B cell (primary cell): ENCODE data around the gene LZTS2. TPM values are rescaled to one million over a fixed set of nuclear protein-coding genes. Genes with fewer than 3 reads are reported as not detected.

Source experiments
- ATAC-seq: fragments of 200-7000 bp; cut with Tn5 transposase; one replicate; pipeline ENCODE4 v1.10.0; 2021; ENCODE audit warnings: low read depth, mild to moderate bottlenecking, moderate number of reproducible peaks, moderate library complexity
- CTCF ChIA-PET: fragments of 350-600 bp; sonication (Branson Sonifier 250); formaldehyde crosslinking; loops from one replicate; lab custom pipeline; 2021; ENCODE audit warnings: antibody characterized with exemption, inconsistent platforms; lab: Charles Lee
- POLR2A ChIA-PET: fragments of 350-600 bp; sonication (Branson Sonifier 250); formaldehyde crosslinking; loops from one replicate; lab custom pipeline; 2021; ENCODE audit warnings: antibody characterized with exemption; lab: Charles Lee
- DNase-seq: peaks from one replicate; pipeline ENCODE4 v3.0.0; 2013
- H2AFZ ChIP-seq: 2 replicates; pipeline ENCODE4 v1.6.1; 2012; ENCODE audit warnings: mild to moderate bottlenecking, low read depth, low read length; ENCODE audit not compliant: insufficient read depth, poor library complexity, severe bottlenecking
- H3K27ac ChIP-seq, 2 donors: 1 replicate in 1 of 2; 2 replicates in 1 of 2; pipeline ENCODE4 v1.5.1; 2012 to 2013; ENCODE audit warnings: low read length in 2 of 2, mild to moderate bottlenecking in 2 of 2, moderate library complexity in 1 of 2
- H3K27me3 ChIP-seq, 4 experiments: fragments of 200-600 bp in 1 of 4; sonication (generic) in 1 of 4; replicated peaks in 1 of 4; 1 replicate in 2 of 4; 2 replicates in 2 of 4; pipeline versions ENCODE4 v1.6.1 to v1.7.0; 2013 to 2016; ENCODE audit warnings: low read length in 3 of 4, mild to moderate bottlenecking in 2 of 4, mixed read lengths in 1 of 4, moderate library complexity in 1 of 4; ENCODE audit not compliant: insufficient read depth in 4 of 4, control insufficient read depth in 3 of 4; ENCODE audit errors: control extremely low read depth in 1 of 4
- H3K36me3 ChIP-seq, 2 experiments: replicated peaks in 1 of 2; 1 replicate in 1 of 2; 2 replicates in 1 of 2; pipeline versions ENCODE4 v1.6.1 to v1.7.1; 2013; ENCODE audit warnings: low read length in 1 of 2; ENCODE audit not compliant: insufficient read depth in 2 of 2, control insufficient read depth in 1 of 2; ENCODE audit errors: control extremely low read depth in 1 of 2, extremely low read depth in 1 of 2
- H3K4me1 ChIP-seq, 2 donors: fragments of 200-600 bp in 1 of 2; sonication (generic) in 1 of 2; 1 replicate in 1 of 2; 2 replicates in 1 of 2; pipeline versions ENCODE4 v1.5.1 to v1.6.1; 2013 to 2017; ENCODE audit warnings: low read length in 2 of 2; ENCODE audit not compliant: control insufficient read depth in 2 of 2, insufficient read depth in 2 of 2
- H3K4me2 ChIP-seq: replicated peaks from 2 replicates; pipeline ENCODE3; 2012; ENCODE audit warnings: mild to moderate bottlenecking, low read depth, low read length; ENCODE audit not compliant: poor library complexity, severe bottlenecking
- H3K4me3 ChIP-seq, 5 experiments: fragments of 200-600 bp in 1 of 5; sonication (generic) in 1 of 5; 1 replicate in 3 of 5; 2 replicates in 2 of 5; pipeline versions ENCODE4 v1.5.1 to v1.7.0; 2011 to 2016; ENCODE audit warnings: low read length in 4 of 5, mild to moderate bottlenecking in 4 of 5, low read depth in 2 of 5, control low read depth in 1 of 5, moderate library complexity in 1 of 5; ENCODE audit not compliant: insufficient read depth in 1 of 5; ENCODE audit errors: control extremely low read depth in 1 of 5, extremely low read depth in 1 of 5
- H3K79me2 ChIP-seq: fragments of 200-600 bp; sonication (generic); one replicate; pipeline ENCODE4 v1.6.0; 2016; ENCODE audit warnings: low read length; ENCODE audit not compliant: control insufficient read depth, insufficient read depth
- H3K9ac ChIP-seq: fragments of 200-600 bp; sonication (generic); 2 replicates; pipeline ENCODE4 v1.6.1; 2017; ENCODE audit warnings: mild to moderate bottlenecking, low read length, moderate library complexity
- H3K9me3 ChIP-seq, 3 donors: one replicate each; pipeline versions ENCODE4 v1.6.1 to v1.7.1; 2013; ENCODE audit warnings: low read length in 2 of 3; ENCODE audit not compliant: control insufficient read depth in 2 of 3, insufficient read depth in 1 of 3; ENCODE audit errors: control extremely low read depth in 1 of 3
- H4K20me1 ChIP-seq: 2 replicates; pipeline ENCODE4 v1.6.0; 2012; ENCODE audit warnings: mild to moderate bottlenecking, low read length; ENCODE audit not compliant: insufficient read depth, control insufficient read depth, poor library complexity, severe bottlenecking
- H3K27ac Mint-ChIP-seq: one replicate; pipeline ENCODE4 v1.8.0; 2021; ENCODE audit warnings: mixed read lengths
- H3K27me3 Mint-ChIP-seq: one replicate; pipeline ENCODE4 v1.8.0; 2021; ENCODE audit warnings: mixed read lengths
- H3K4me1 Mint-ChIP-seq: one replicate; pipeline ENCODE4 v1.8.0; 2021; ENCODE audit warnings: mixed read lengths
- H3K4me3 Mint-ChIP-seq: one replicate; pipeline ENCODE4 v1.8.0; 2021; ENCODE audit warnings: mixed read lengths
- H3K9me3 Mint-ChIP-seq: one replicate; pipeline ENCODE4 v1.8.0; 2022; ENCODE audit warnings: mixed read lengths; ENCODE audit not compliant: insufficient read depth
- CTCF ChIP-seq: fragments of 200-600 bp; IDR thresholded peaks from one replicate; pipeline ENCODE4 v1.8.0; 2022; ENCODE audit warnings: antibody characterized with exemption, mild to moderate bottlenecking
- EZH2 ChIP-seq: IDR thresholded peaks from 2 replicates; pipeline ENCODE4 v1.6.1; 2012; ENCODE audit warnings: borderline replicate concordance, low read depth, mild to moderate bottlenecking, moderate library complexity, low read length; ENCODE audit not compliant: insufficient read depth, poor library complexity, severe bottlenecking
- WGBS: methylation state at CpG from one replicate; pipeline ENCODE4 v1.1.5; 2013; ENCODE audit warnings: missing lambda C conversion rate; ENCODE audit not compliant: insufficient coverage; 5-methylcytosine and 5-hydroxymethylcytosine counted together
- intact Hi-C: fragments of 100-400 bp; cut with micrococcal nuclease; formaldehyde crosslinking; loops from one replicate; pipeline ENCODE4 v1.10.0; 2022
- polyA plus RNA-seq: library from polyadenylated mRNA; depleted of rRNA; stranded (reverse); fragments of >200 nt; gene quantifications from 2 replicates; pipeline ENCODE4 v1.2.3, GENCODE V29; 2012
- total RNA-seq, 2 donors: library from RNA; stranded (reverse); fragments of 120-200 nt in 1 of 2; gene quantifications; 1 replicate in 1 of 2; 2 replicates in 1 of 2; pipeline versions ENCODE4 v1.2.3 to v1.2.4, GENCODE V29; 2013 to 2022

Gene LZTS2
- total and polyA plus RNA-seq, 2 donors (not counting 1 experiment from before 2014, with no cell fraction given) = 23.2 to 36.9 TPM

DNA sequence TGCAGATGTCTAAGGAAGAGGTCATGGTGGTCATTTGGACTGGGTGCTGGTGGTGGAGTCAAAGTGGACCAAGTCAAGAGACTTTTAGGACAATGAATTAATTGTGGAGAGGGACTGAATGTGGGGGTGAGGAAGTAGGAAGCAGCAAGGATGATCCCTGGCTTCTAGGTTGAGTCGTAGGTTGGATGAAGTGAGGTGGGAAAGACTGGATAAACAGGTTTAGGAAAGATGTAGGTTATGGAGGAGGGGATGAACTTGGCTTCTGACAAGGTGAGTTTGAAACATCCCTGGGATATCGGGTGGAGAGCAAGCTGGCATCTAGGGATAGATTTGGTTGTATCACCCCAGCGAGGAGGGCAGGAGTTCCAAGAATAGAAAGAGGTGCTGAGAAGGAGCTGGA, 22.7 kb upstream of the LZTS2 start:
- H3K27ac Mint-ChIP-seq = no peak overlapping the region
- H3K9me3 ChIP-seq = no peaks in the 10 kb centered on the region

GRCh38 chr10:100977436-100977835, 22.2 kb upstream of the LZTS2 start:
- no peak overlapping the region for H2AFZ ChIP-seq
- no peak overlapping the region for H3K27ac ChIP-seq
- no peaks in the 10 kb centered on the region for H4K20me1 ChIP-seq
- H3K9me3 Mint-ChIP-seq = no peaks in the 10 kb centered on the region
- peaks cover 0 to 18% of the 10 kb centered on the region in 2 experiments for H3K36me3 ChIP-seq
- ChIA-PET POLR2A (no interaction called here), CTCF (no interaction called here)
- no peaks in the 10 kb centered on the region for H3K27me3 ChIP-seq
- H3K79me2 ChIP-seq = no peaks in the 10 kb centered on the region
- DNase-seq (no peak), ATAC-seq (no peak)
- no peaks in the 10 kb centered on the region for H3K27me3 Mint-ChIP-seq
- no peaks in the 10 kb centered on the region for H3K9me3 ChIP-seq
- no peak overlapping the region for H3K4me3 ChIP-seq
- no peaks in the 10 kb centered on the region for H3K4me1 ChIP-seq
- intact Hi-C loops = no loop called here
- no CpG with 5 or more reads among the region's 6 CpGs for WGBS
- H3K4me2 ChIP-seq = no peak overlapping the region
- H3K27ac Mint-ChIP-seq = no peak overlapping the region
- H3K4me3 Mint-ChIP-seq = no peak overlapping the region
- H3K4me1 Mint-ChIP-seq = no peaks in the 10 kb centered on the region
- no peak for TF ChIP-seq EZH2
- TF ChIP-seq CTCF = no peak
- H3K9ac ChIP-seq = no peak overlapping the region

More for the DNA sequence above, 22.7 kb upstream of the LZTS2 start:
- no peak for DNase-seq
- Histone ChIP-seq H3K27me3 (no peaks in the 10 kb centered on the region), H3K4me3 (no peak overlapping the region), H3K4me2 (no peak overlapping the region), H4K20me1 (no peaks in the 10 kb centered on the region), H3K9ac (no peak overlapping the region), H3K36me3 (peaks cover 0 to 15% of the 10 kb centered on the region in 2 experiments), H3K79me2 (no peaks in the 10 kb centered on the region), H2AFZ (no peak overlapping the region), H3K27ac (no peak overlapping the region), H3K4me1 (no peaks in the 10 kb centered on the region)
- 97% methylated on average over 3 of the region's 3 CpGs for WGBS
- Mint-ChIP-seq H3K27me3 (no peaks in the 10 kb centered on the region), H3K9me3 (no peaks in the 10 kb centered on the region), H3K4me1 (no peaks in the 10 kb centered on the region), H3K4me3 (no peak overlapping the region)
- CTCF ChIA-PET = interaction anchor here (0.7 kb wide), 1 partner anchor 37 kb away, joined by 3 read pairs; no protein-coding TSS in a partner anchor
- POLR2A ChIA-PET = no interaction called here
- intact Hi-C loops = no loop called here
- no peak for TF ChIP-seq CTCF
- no peak for TF ChIP-seq EZH2
- ATAC-seq = no peak
